ENCODE data around the gene ACSM3.

DNA sequence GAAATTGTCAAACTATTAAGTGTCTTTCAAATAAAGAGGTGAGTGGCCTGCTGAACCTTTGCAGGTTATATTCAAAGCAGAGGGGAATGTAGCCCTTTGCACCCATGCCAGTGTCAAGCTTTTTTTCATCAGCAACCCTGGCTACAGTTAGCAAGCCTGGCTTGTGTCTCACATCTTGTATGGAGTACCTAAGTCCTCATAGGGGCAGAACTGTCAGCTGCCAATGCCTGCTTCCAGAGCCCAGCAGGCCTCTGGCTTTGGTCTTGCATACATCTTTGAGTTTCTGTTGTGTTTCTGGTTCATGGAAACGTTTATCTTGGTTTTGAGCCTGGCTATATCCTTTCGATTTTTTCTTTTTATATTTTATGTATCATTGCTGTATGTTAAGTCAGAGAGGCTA lies 69.3 kb downstream of the ACSM3 start:
- TF ChIP-seq, protein P1, sequence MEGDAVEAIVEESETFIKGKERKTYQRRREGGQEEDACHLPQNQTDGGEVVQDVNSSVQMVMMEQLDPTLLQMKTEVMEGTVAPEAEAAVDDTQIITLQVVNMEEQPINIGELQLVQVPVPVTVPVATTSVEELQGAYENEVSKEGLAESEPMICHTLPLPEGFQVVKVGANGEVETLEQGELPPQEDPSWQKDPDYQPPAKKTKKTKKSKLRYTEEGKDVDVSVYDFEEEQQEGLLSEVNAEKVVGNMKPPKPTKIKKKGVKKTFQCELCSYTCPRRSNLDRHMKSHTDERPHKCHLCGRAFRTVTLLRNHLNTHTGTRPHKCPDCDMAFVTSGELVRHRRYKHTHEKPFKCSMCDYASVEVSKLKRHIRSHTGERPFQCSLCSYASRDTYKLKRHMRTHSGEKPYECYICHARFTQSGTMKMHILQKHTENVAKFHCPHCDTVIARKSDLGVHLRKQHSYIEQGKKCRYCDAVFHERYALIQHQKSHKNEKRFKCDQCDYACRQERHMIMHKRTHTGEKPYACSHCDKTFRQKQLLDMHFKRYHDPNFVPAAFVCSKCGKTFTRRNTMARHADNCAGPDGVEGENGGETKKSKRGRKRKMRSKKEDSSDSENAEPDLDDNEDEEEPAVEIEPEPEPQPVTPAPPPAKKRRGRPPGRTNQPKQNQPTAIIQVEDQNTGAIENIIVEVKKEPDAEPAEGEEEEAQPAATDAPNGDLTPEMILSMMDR (IDR thresholded peaks at IDR 0.05; ENCODE audit: low read length) = no peak
- TF ChIP-seq EZH2 (optimal IDR thresholded peaks at IDR 0.05; ENCODE audit: low read depth, low read length) (no peak), EZH2phosphoT487 (IDR thresholded peaks at IDR 0.05; ENCODE audit: low read length) (no peak)
